ENCODE data around the gene DOCK4. TPM values are rescaled to one million over a fixed set of nuclear protein-coding genes. Genes with fewer than 3 reads are reported as not detected.

The DOCK4 gene
- polyA plus RNA-seq, 10 donors: 8.2 to 16.1 (median 11.7) TPM

DNA sequence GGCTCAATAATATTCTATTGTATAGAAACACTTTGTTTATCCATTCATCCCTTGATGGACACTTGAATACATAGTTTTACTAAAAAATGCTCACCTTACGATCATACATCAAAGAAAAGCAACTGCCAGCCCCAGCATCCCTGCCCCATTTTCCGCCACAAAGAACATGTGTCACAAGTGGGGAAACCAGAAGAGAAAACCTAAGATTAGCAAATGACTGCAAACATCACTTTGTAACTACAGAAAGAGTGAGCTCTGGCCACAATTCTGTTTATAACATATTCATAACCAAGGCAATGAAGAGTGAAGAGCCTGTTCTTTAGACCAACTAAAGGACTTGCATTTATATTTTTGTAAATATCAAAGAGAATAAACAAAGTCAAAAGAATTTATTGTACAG, 89.8 kb downstream of the DOCK4 start:
- no peak for DNase-seq

DNA sequence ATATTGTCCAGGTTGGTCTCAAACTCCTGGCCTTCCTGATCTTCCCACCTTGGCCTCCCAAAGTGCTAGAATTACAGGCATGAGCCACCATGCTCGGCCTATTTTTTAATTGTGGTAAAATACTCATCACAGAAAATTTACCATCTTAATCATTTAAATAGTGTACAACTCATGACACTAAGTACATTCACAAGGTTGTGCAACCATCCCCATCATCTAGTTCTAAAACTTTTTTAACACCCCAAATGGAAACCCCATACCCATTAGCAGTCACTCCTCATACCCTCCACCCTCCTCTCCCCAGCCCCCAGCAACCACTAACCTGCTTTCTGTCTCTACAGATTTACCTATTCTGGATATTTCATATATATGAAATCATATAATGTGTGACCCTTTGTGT, 90.3 kb downstream of the DOCK4 start:
- no peak for DNase-seq

GRCh38 chr7:112113913-112114575, 92.2 kb downstream of the DOCK4 start:
- DNase-seq: no peak

GRCh38 chr7:112112822-112113255, 93.4 kb downstream of the DOCK4 start:
- DNase-seq: no peak

- no peak for DNase-seq
Measured at GRCh38 chr7:112110651-112111050, 95.5 kb downstream of the DOCK4 start.

GRCh38 chr7:112110175-112110574, 96.0 kb downstream of the DOCK4 start:
- no peak for DNase-seq

DNA sequence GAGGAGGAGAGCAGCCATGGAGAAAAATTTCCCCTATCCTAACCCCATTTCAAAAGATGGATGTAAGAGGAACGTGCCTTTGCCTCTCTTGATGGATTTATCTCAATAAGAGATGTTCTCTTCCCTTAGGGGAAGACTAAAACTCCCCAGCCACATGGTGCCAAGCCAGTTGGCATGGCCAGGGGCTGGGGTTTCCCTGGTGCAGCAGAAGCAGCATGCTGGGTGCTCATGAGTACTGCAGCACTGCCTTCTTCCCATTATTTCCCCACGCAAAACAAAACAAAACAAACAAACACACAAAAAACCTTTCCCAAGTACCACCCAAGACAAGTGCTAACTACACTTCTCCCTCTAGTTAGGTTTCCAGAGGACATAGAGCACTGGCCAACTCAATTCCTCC, 97.2 kb downstream of the DOCK4 start:
- DNase-seq: no peak

GRCh38 chr7:112105584-112106530, 100.3 kb downstream of the DOCK4 start:
- DNase-seq: no peak

DNA sequence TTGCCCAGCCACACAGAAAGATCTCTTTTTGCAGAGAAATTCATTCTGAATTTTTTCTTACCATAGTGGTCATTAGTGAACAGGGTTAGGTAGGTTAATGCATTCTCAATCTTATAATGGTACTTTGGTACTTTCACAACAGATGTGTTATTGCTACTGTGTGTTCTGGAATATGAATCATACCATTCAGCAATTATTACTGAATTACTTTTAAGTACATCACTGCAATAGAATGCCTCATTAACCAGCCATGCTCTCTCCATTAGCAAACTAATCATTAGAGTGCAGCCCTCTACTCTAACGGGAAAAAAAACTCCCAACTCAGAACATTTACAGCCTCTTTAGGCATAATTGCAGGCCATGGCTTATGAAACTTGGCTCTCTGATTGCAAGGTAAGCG, 102.1 kb downstream of the DOCK4 start:
- DNase-seq: no peak

- DNase-seq: no peak
Measured at GRCh38 chr7:112103246-112103645, 103.0 kb downstream of the DOCK4 start.

DNA sequence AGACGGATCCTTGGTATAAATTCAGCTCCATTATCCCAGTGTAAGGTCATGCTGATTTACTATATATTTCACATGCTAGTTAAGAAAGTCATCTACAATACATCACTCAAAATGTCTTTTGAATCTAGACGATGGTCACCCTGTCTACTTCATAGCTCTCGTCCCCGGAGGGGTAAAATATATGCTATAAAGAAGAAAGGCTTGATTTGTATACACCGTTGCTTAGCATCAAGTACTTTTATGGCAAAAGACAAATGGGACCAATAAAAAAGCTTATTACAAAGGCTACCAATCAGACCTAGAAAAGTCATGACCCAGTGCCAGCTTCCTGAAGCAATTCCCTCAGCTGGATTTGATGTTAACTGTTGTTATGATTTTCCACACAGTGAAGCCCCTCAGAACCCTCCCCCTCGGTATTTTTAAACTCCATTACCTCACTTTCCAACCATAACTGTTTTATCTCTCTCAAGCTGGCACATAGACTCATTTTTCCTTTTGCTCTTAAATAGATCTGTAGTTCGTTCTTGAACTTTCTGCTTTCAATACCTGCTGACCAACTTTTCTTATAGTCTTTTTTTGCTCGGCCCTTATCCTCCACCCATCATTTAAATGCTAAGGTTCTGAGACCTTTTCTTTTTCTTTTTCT, 104.9 kb downstream of the DOCK4 start:
- no peak for DNase-seq

- no peak for DNase-seq
Measured at GRCh38 chr7:112097524-112097923, 108.7 kb downstream of the DOCK4 start.

GRCh38 chr7:112093409-112093808, 112.8 kb downstream of the DOCK4 start:
- DNase-seq: no peak

DNA sequence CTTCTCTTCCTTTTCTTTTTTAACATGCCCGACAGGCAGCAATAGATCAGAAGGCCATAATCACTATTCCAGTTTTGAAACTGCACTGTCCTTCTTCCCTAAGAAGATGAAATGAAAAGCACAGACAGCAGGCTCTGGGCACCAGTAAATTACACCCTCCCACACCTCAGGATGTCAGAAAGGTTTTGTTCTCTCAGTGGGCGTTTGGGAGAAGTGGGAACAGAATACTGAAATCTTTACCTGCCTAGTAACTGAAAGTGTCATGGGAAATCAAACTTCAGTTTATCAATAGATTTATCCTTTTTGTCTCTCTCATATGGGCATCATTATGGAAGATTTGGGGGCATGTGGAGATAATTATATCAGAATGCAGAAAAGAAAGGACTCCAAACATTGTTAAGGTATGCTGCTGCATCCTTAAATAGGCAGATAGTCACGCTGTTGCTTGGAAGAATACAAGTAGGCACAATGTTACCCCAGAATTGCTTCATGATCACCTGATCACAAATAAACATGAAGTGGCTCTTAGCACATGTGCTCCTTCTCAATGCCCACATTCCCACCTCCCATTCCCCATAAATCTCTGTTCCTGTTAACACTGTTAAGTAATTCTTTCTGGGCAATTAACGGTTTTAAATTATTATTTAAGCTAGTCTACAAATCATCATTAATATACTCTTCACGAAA, 113.3 kb downstream of the DOCK4 start:
- DNase-seq: no peak

DNA sequence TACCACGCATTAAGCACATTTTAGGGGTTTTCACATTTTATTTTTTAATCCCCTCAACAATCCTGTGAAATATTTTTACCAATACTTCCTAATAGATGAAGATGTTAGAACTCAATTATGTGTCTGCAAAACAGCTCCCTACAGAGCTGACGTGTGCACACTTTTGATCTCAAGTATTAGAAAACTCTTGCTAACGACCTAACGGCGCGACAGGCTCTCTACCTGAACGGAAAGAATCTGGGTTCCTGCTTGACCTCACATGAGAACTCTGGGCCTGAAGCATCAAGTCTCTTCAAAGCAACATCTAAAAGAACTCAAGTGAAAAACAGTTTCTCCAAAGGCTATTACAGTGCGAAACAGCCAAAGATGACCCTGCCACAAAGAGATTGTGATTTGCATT, 113.9 kb downstream of the DOCK4 start:
- no peak for DNase-seq

DNA sequence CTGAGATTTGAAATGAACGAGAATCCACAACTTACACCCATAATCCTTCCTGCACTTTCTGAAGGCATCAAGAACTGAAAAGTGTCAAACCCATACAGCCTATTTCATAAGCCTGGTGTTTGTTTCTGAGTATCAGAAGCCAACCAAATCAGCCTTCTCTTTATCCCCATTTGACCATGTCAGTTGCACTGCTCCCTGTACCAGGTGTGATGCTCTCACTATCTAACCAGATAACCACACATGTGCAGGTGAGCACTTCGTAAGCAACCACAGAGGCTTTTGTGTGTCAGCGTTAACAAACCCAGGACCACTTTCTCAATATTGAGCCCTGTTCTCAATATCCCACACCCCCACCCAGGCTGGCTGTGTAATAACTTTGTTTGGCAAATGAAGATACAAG, 114.4 kb downstream of the DOCK4 start:
- no peak for DNase-seq

- DNase-seq: no peak
Measured at GRCh38 chr7:112089551-112089950, 116.6 kb downstream of the DOCK4 start.

DNA sequence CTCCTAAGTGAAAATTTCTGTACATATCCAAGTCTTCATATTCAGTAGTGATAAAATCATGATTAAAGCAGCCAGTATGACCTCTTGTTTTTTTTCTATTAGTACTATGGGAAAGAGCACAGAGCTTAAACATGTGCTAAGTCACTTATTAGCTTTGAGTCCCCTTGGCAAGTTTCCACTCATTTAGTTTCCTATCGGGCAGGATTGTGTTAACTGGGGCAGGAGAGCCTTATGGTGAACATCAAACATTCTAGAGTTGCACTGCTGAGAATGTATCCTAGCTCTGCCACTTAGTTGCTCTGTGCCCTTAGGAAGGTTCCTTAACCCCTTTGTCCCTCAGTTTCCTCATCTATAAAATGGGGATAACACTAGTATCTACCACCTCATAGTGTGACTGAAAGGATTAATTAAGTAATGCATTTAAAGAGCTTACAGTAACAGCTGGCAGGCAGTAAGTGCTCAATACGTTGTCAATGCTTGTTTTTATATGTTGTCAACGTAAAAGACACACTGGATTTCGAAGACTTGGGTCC, 117.6 kb downstream of the DOCK4 start:
- DNase-seq: no peak

- DNase-seq: no peak
Measured at GRCh38 chr7:112086496-112087254, 119.5 kb downstream of the DOCK4 start.

DNA sequence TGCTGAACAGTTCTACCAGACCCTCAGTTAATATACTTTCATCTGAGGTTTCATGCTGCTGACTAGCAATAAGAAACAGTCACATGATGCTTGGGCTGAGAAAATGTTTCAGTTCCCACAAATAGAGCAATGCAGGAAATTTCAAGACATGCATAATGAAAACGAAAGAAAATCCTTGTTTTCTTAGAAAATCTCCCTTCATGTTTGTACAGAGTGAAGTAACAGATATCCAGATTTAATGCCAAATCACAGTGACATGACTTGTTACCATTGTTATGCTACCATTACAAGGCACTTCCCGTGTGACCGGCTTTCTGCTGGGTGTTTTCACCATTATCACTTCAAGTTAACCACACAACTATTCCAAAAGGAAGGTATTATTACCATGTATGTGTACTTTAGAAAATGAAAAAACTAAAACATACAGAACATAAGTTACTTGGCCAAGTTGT, 121.7 kb downstream of the DOCK4 start:
- DNase-seq: peak in 1 of 3 donors; percentile 40

Measured in muscle of back (tissue), 11 donors.